Measurements from ENCODE around the gene CDCA7L.

Gene CDCA7L, protein sequence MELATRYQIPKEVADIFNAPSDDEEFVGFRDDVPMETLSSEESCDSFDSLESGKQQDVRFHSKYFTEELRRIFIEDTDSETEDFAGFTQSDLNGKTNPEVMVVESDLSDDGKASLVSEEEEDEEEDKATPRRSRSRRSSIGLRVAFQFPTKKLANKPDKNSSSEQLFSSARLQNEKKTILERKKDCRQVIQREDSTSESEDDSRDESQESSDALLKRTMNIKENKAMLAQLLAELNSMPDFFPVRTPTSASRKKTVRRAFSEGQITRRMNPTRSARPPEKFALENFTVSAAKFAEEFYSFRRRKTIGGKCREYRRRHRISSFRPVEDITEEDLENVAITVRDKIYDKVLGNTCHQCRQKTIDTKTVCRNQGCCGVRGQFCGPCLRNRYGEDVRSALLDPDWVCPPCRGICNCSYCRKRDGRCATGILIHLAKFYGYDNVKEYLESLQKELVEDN

DNA sequence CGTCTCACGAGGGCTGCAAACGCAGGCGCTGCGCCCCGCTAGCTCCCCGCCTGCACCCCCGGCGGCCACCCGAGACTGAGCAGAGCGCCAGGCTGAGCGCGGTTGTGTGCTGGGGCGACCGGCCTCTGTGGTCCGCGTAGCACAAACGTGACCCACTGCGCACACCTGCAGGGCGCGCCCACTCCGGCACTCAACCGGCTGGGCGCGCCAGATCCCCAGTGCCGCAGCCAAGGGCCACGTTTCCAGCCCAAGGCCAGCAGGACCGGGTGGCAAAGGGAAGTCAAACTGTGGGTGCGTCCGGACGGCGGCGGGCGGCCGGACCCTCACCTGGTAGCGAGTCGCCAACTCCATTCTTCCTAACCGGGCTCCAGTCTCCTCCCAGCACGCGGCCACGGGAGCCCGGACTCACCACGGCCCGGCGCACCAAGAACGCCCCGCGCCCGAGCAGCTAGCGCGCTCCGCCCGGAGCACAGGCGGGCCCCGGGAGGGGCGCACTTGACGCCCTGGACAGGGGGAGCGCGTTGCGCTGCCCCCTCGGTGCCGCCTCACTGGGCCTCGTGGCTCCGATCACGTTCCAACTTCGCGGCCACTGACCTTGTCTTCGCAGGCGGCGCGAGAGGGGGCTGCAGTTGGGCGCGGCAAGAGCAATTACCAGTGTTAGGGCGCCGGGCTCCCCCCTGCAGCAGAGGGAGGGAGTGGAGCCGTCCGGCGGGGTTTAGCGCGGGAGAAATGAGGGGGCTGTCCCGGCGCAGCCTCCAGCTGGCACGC lies at the start of gene CDCA7L:
Gene CDCA7L, minus strand, starts transcription at position 446 of the 768 bp plus-strand sequence. Its CDS starts 95 bp downstream, at position 351.
- DNase-seq (ENCODE audit: low read depth in 2 of 2): peak; percentile 64 to 71

DNA sequence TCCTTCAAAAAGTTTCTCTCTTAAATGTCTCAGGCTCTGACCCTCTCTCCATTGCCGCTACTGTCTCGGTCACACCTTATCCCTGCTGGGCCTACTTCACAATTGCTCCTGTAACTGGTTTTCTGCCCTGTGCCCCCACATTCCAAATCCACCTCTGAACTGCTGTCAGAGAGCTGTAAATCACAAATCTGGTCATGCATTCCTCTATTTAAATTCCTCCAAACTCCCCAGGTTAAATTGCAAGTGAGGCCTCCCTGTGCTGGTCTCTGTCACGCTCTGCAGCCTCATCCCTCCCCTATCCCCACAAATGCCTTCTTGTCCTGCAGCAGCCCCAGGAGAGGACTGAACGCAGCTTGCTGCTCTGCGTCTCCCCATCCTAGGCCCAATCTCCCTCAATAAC lies 40.4 kb upstream of the CDCA7L start:
- no peak for DNase-seq (ENCODE audit: low read depth in 2 of 2)

DNA sequence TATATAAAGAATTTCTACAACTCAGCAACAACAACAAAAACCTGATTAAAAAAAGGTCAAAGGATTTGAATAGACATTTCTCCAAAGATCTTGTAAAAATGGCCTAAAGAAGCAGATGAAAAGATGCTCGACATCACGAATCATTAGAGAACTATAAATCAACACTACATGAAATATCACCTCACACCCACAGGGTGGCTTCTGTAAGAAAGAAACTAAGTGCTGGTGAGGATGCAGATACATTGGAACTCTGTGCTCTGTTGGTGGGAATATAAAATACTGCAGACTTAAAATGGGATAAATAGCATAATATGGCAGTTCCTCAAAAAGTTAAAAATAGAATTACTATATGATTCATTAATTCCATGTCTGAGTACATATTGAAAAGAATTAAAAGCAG lies 38.3 kb upstream of the CDCA7L start:
- DNase-seq (ENCODE audit: low read depth in 2 of 2): no peak

DNA sequence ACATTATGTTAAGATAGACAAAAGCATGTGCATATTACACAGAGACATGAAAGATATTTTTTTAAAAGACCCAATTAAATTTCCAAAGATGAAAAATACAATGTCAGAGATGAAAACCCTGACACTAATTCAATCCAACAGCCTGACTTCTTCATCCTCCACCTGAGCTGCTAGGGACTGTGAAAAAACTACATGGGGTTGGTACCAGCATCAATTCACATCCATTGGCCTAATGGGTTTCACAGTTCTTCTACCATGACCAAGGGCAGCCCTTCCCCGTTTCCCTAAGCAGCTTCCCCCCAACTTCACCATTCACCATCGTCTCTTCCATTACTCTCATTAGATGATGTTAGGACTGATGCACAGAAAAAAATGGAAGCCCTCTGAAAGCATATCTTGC lies 37.4 kb upstream of the CDCA7L start:
- no peak for DNase-seq (ENCODE audit: low read depth in 2 of 2)

DNA sequence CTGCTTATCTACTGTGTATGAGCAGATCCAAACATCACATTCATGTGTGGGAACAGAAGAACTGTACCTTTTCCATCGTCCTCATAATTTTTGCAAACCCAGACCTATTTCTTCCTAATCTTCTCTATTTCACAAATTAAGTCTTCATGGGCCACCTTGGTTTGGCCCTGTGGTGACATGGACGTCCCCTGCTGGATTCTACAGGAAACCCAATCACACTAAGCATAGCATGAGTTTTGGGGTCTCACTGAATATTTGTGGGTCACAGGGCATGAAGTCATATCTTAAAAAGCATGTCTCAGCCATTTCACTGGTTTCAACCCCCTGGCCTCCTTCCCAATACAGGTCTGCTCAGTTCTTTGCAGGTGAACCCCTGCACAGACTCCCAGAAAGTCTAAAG lies 35.8 kb upstream of the CDCA7L start:
- DNase-seq (ENCODE audit: low read depth in 2 of 2): no peak

DNA sequence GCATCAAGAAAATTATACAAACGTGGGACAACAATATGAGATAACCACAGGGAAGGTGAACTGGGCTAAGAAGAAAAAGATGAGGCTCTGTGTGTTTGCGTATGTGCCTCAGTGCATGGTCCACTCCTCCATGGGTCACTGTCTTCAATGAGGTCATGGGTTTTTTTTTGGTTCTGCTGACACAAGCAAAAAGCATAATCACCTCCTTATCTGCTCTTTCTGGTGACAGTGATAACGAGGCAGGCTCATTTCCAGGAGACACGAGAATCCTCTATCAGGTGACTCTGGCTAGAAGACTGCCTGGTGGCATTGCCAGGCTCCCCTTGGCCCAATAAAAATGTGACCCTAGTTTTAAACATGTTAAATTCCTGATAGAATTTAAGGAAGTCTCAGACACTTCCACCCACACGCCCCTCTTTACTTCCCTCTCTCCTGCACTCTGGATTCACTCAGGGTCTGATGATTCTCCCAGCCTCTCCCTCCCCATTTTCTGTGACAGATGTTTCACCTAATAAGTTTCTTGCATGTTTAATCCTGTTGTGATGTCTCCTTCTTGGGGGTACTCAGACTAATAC lies 35.3 kb upstream of the CDCA7L start:
- no peak for DNase-seq (ENCODE audit: low read depth in 2 of 2)

DNA sequence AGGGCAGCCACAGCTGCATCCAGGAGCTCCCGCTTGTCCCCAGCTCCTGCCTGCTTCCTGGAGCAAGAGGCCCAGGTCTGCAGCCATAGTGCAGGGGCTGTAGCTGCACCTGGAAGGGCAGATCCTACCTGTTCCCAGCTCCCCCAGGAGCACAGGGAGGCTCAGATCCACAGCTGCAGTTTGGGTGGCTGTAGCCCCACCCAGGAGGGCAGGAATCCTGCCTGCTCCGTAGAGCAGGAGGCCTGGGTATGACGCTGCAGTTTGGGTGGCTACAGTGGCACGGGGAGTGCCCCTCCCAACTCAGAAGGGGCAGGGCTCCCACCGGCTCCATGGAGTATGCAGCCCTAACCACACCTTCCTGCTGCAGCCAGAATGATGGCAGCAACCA lies 26.7 kb upstream of the CDCA7L start:
- no peak for DNase-seq (ENCODE audit: low read depth in 2 of 2)

DNA sequence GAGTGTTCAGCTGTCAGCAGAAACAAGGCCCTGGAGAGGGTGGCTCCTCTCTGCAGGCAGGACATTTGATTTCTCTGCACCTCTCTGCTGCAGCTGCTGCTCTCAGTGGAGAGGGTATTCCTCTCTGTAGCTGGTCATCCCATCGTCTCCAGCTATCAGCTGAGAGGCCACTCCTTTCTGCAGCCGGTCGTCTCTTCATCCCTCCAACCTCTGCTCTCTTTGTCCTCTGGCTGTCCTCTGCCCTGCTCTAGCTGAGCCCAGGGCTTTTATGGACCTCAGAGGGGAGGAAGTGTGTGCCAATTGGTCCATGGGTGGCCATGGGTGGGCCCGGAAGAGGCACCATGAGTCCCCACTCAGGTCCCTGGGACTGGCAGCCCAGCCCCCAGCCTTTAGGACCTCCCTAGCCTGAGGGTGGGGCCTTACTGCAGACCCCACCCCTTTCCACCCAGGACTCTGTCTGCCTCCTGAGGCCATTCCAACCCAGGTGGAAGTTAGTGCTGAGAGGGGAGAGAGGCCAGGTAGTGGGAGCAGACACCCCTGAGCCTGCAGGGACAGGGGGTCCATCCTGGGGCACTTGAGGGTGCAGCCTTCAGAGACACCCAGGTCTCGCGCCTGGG lies 26.2 kb upstream of the CDCA7L start:
- no peak for DNase-seq (ENCODE audit: low read depth in 2 of 2)

DNA sequence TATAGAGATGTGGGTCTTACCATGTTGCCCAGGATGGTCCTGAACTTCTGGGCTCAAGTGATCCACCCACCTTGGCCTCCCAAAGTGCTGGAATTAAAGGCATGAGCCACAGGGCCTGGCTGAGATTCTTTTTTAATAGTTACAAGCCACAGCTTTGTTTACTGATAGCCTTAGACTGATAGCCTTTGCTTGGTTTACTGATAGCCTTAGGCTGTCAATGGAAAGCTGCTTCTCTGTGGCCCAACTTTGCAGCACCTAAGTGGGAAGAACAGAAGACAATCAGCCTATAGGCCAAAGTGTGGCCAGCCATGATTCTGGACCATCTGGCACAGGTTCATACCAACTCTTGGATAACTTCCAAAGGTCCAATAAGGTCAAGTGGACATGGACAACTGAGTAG lies 24.1 kb upstream of the CDCA7L start:
- DNase-seq (ENCODE audit: low read depth in 2 of 2): no peak

DNA sequence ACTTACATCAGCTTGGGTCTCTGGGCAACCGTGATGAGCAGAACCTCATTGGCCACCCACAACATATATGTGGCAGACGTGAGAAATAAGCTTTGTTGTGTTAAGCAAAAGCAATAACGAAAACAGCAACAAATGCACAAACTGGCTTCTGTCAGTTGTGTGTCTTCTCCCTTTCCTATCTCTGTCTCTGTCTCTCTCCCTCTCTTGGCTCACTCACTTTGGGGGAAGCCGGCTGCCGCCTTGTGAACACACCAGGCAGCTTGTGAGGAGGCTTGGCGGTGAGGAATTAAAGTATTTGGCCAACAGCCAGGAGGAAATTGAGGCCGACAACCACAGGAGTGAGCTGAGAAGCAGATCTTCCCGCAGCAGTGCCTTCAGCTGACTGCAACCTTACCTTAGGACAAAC lies 21.9 kb upstream of the CDCA7L start:
- no peak for DNase-seq (ENCODE audit: low read depth in 2 of 2)

DNA sequence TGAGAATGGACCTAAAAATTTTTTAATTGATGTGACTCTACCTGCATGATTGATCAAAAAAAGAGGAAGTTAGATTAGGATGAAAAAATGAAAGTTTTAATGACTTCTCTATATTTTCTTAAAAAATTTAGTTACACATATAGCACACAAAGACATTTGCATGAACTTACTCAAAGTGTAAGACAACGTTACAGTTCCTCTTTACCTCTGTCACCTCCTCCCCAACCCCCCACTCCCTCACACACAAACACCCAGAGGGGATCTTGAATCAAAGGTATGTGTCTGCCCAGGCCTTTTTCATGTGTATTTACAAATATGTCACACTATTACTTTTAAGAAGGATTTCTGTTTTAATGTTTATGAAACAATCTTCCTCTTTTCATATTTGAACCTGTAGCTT lies 20.6 kb upstream of the CDCA7L start:
- no peak for DNase-seq (ENCODE audit: low read depth in 2 of 2)

DNA sequence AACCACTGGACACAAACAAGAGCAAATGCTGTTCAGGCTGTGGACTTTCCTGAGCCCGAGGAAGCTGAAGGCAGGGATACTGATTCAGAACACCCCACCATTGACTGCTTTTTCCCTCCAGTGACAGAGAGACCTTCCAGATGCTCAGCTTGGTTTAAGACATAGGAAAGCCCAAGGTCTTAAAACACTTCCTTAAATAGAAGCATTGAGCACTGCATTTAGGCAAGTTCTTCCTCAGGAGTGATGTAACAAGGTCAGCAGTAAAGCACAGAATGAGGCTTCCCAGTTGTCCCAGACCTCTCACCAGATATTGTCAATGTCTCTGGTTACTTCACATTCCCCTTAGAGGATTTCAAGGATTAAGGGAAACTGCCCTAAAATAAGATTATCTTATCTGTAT lies 19.6 kb upstream of the CDCA7L start:
- no peak for DNase-seq (ENCODE audit: low read depth in 2 of 2)

DNA sequence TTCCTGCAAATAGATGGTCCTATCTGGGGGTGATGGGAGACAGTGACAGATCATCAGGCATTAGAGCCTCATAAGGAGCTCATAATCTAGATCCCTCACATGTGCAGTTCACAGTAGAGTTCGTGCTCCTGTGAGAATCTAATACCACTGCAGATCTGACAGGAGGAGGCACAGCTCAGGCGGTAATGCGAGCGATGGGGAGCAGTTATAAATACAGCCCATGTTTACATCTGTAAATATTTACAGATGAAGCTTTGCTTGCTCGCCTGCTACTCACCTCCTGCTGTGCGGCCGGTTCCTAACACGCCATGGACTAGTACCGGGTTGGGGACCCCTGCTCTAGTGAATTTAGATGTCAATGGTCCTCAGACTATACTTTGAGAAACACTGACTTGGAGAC lies 17.0 kb upstream of the CDCA7L start:
- DNase-seq (ENCODE audit: low read depth in 2 of 2): no peak

DNA sequence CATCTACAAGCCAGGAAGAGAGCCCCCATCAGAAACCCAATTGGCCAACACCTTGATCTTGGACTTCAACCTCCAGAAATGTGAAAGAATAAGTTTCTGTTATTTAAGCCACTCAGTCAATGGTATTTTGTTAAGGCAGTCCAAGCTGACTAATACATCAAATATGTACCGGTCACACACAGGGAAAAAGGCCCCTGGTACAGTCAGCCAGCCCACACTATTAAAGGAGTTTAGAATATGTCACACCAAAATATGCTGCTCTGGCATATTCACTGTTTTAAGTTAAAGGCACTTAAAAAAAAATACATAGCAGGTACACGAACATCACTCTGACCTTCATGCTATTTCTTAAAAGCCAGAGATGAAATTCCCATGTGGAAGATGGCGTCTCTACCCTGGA lies 15.2 kb upstream of the CDCA7L start:
- no peak for DNase-seq (ENCODE audit: low read depth in 2 of 2)

DNA sequence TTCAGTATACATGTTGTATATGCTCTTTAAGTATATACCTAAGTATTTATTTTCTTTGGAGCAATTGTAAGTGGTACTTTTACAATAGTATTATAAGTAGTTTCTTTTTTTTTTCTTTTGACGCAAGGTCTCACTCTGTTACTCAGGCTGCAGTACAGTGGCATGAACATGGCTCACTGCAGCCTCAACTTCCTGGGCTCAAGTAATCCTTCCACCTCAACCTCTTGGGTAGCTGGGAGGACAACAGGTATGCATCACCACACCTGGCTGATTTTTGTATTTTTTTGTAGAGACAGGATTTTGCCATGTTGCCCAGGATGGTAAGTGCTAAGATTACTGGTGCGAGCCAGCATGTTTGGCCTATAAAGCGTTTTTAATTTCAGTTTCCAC lies 13.7 kb upstream of the CDCA7L start:
- no peak for DNase-seq (ENCODE audit: low read depth in 2 of 2)

DNA sequence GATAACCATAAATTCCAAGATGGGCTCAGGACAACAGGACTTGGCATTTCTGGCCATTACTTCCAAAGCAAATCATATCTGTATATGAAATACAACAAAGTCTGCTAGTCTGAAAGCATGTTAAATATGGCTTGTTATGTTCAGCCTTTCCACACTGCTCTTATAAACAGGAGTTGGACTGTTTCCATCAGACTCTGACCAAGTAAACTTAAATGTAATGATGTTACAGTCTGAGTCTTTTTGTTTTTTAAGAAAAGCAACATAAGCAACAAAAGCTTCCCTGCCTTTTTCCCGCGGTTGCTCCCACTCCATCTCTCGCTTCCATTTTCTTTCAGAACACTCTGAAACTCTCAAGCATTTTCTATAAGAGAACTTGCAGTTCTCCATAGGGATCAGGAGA lies 8.1 kb upstream of the CDCA7L start:
- DNase-seq (ENCODE audit: low read depth in 2 of 2): no peak

DNA sequence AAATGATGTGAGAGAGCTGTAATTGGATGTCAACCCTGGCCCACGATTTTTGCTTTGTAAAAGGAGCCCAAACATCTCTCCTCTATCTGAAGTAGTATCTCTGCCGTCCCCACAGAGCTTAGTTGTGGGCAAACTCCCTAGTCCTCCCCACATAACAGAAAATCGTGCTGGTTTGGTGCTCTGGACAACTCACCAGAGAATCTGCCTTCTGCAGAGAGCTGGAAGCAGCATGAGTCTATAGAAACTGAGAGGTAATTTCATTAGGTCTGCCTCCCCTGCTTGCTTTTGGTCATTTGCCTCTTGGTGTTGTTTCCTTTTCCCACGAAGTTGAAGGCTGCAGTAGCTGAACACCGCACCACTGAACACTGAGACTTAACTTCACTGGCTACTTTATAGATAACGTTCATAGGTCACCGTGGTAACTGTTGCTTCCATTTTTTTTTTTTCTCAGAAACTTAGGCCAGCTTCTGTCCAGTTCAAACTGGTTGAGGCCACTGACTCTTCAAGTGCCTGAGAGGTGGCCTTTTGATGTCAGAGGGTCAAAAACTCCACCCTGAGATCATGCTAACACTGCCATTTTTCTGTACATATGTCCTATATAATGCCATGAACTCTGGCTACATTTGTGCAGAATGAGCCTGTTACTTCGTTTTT lies 3.3 kb upstream of the CDCA7L start:
- DNase-seq (ENCODE audit: low read depth in 2 of 2): no peak

DNA sequence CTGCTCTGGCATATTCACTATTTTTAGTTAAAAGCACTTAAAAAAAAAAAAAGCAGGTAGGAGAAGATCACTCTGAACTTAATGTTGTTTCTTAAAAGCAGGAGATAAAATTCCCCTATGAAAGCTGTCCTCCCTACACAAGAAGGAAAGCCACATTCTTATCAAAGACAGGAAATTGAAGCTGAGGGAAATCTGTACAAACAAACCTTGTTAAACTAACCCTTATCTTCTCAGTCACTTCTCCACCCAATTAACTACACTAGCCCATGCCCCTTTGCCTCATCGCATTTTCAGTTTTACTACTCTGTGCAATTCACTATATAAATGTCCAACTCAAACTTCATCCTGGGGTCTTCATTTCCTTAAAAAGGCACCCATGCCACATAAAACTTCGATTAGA lies 2.7 kb upstream of the CDCA7L start:
- DNase-seq (ENCODE audit: low read depth in 2 of 2): no peak

DNA sequence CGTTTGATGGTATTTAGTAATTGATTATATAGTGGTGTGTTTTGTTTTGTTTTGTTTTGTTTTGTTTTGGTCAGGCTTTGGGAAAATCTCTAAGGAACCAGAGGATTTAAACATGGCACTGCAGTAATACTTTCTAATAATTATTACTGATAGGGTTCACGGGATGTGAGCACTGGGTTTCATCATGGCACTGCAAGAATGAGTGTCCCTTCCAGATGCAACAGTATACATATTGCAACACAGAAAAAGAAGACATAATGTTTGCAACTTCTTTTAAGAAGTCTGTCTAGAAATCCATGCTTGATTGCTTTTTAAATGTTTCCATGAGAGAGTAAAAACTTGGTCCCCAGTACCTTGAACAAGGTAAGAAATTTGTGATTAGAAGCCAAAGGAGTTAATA lies 2.2 kb upstream of the CDCA7L start:
- DNase-seq (ENCODE audit: low read depth in 2 of 2): no peak

DNA sequence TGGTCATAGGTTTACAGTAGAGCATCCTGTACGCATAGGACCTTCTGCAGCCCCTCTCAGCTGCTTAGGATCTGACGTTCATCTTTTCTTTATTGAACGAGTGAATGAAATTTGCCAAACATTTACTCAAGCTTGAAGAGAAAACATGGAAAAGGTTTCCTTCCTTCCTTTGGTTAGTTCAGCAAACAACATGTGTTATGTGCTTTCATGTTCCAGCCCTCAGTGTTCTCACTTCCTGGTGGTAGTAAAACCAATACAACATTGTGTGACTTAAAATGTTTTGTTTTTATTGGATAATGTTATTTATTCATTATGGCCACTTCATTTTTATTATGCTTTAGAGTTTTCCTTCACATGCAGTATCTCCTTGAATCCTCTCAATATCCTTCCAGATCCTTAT lies 1.4 kb upstream of the CDCA7L start:
- no peak for DNase-seq (ENCODE audit: low read depth in 2 of 2)

DNA sequence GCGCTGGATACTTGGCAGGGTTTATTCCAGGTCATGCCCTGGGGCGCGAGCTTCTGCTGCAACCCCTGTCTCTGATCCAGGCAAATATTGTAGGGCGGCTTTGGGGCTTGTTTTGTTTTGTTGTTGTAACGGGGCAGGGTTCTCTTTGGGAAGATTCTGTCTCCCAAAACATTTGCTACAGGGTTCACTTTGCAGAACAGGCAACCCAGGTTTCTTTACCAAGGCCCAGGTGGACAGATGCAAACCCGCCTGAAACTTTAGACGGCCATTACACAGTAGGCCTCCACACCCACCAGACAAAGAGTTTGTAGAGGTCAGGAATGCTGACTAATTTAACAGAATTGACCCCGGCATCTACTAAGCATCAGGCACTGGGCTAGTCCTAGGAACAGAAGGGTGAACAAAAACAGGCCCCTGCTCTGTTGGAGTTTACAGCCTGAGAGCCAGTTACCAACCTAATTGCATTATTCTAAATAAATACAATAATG lies 567 bp upstream of the CDCA7L start:
- DNase-seq (ENCODE audit: low read depth in 2 of 2): no peak

Data from stimulated activated CD4-positive, alpha-beta T cell treated with anti-CD3 and anti-CD28 coated beads, Interleukin-4, amount 100 ng/mL, for 48 hours (primary cell).